LHCN-M2 (cell line): Measurements from ENCODE around the gene CLDN3. TPM values are rescaled to one million over a fixed set of nuclear protein-coding genes. Genes with fewer than 3 reads are reported as not detected.
"Not testable (repeated sequence)": the region's sequence is repeated elsewhere in the genome, so short reads cannot be mapped to it uniquely, and the experiment has no call there.

Source experiments
- DNase-seq: peaks from one replicate; pipeline ENCODE4 v3.0.0-alpha.2; 2012; ENCODE audit warnings: low read depth
- total RNA-seq: library from RNA; depleted of rRNA; stranded (reverse); fragments of >200 nt; gene quantifications from 2 replicates; pipeline ENCODE4 v1.2.3, GENCODE V29; 2014; rRNA removed

Gene CLDN3
- total RNA-seq, 1 experiment from 2014 or later, result not detected

DNA sequence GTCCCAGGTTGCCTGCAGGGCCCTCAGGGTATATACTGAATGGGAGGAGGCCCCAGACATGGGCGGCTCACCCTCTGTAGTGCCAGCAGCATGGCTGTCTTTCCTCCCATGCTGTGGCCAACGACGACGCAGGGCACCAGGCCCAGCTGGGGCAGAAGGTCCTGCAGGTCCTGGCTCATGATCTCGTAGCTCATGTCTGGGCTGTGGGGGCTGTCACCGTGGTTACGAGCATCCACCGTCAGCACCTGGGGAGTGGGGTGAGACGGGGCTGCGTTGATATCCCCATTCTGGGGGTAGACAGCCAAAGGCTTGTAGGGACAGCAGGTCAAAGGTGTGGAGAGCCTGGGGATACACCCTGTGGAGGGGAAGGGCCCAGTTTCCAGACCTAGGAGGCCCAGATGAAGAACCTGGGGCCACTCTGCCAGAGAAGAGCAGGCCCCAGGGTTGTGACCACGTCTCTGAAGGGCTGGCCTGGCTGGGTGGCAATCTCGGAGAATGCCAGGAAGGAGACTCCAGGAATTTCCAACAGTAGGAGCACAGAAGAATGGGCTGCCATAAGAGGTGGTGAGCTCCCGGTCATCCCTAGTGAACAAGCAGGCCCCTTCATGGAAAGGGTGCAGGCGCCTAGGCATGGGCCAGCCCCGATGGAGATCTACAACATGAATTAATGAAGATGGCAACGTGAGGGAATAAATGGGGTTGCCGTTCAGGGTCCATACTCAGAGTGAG lies 32.4 kb downstream of the CLDN3 start:
- DNase-seq, result no peak

DNA sequence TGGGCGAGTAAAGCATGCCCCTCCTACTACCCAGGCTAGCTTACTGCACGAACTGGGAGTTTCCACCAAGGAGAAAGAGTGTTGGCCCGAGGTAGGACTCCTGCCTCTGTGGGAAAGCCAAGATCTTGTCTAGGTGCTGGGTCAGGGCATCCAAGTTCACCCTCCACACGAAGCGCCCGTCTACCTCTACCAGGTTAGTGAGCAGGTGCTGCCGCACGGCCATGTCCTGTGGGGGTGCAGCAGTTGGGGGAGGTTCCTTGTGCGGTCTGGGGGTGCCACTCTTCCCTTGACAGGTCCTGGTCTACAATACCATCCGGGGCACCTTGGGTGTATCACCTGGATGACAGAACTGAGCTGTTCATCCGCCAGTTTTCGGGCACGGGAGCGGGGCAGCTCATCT lies 33.2 kb downstream of the CLDN3 start:
- no peak for DNase-seq

DNA sequence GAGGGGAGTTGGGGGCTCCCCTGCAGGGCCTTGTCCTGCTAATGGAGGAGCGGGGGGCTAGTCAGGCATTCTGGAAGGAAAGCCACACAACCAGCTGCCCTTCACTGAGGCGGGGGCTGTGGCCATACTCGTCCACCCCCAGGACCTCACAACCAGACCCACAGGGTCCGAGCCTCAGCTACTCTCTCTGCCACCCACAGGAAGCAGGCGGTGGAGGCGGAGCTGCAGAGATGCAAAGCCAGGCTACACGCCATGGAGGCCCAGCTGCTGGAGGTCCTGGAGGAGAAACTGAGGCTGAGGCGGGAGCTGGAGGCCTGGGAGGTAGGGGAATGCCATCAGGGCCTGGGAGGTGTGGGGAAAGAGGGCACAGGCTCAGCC lies 34.6 kb downstream of the CLDN3 start:
- DNase-seq, result no peak

DNA sequence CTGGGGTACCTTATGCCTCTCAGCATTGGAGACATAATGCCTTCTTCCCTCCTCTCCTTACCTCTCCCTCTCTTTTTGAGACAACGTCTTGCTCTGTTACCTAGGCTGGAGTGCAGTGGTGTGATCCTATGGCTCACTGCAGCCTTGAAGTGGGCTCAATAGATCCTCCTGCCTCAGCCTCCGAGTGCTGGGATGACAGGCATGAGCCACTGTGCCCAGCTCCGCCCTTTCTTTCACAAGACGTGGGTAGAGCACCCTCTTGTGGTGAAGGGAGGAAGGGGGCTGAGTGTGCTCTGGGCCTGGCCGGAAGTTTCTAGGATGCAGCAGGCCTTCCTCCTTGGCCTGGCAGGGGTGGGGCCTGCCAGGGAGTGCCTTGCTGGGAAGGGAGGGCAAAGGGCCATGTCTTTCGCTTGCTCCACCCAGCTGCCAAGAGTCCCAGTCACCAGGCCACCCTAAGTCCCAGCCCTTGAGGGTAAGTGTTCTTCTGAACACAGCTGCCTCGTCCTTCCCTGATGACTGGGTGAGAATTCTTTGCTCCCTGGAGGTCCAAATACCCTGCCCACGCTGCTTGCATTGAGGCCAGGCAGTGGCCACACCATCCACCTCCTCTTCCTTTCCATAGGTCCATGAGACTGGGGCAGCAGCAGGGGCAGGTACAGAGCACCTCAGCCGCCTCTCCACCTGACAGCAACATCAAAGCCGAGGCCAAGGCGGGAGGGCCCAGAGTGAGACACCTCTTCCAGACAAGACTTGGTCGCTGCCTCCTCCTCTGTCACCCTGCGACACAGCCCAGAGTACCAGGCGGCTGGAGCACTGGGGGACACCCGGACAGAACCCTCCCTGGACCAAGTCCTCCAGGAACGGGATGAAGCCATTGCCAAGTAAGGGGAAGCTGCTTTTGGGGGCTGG lies 35.2 kb downstream of the CLDN3 start:
- DNase-seq, result peak; percentile 90

DNA sequence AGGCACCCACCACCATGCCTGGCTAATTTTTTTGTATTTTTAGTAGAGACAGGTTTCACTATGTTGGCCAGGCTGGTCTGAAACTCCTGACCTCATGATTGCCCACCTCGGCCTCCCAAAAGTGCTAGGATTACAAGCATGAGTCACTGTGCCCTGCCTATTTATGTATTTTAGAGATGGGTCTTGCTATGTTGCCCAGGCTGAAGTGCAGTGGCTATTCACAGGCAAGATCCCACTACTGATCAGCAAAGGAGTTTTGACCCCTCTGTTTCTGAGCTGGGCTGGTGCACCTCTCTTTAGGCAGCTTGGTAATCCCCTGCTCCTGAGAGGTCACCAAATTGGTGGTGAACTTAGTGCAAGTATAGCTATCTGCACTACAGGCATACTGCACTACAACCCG lies 37.7 kb downstream of the CLDN3 start:
- DNase-seq, result no peak

DNA sequence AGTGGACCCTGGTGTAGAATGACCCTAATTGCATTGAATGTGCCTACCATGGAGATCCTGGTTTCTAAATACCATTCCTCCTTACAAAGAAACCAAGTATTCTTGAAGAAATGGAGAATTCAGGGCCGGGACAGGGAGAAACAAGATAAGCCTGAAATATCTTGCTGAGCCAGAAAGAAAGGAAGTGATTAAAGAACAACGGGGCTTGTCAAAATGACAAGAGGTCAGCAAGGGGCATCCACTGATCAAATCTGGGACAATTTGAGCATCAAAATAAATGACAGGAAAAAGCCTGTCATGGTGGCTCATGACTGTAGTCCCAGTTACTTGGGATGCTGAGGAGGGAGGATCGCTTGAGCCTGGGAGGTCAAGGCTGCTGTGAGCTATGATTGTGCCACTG lies 39.6 kb downstream of the CLDN3 start:
- DNase-seq, result no peak

DNA sequence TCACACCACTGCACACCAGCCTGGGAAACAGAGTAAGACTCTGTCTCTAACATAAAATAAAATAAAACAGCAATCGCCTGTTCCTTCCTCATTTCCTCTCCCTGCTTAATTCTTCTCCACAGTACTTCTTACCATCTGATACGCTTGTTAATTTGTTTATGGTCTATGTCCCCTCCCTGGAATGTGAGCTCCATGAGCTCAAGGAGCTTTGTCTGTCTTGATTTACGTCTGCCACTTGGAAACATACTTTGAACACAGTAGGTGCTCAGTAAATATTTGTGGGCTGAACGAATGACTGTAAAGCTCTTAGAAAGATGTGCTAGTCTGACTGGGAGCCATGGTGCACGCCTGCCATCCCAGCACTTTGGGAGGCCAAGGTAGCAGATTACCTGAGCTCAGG lies 41.5 kb downstream of the CLDN3 start:
- no peak for DNase-seq

DNA sequence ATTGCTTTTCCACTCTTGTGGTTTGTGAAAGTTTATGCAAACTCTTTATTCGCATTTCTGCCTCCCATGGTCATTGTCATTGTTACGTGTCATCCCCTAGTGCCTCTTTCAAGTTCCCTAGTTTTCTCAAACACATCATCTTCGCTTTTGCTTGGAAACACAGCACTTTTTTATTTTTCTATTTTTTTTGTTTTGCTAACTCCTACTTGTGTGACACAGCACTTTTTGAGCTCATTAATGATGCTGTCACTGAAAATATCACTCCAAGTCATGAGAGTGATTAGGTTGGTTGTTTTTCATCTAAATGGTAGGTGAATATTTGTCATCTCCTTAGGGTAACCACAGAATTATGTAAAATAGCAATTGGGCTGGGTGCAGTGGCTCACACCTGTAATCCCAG lies 42.1 kb downstream of the CLDN3 start:
- no peak for DNase-seq

DNA sequence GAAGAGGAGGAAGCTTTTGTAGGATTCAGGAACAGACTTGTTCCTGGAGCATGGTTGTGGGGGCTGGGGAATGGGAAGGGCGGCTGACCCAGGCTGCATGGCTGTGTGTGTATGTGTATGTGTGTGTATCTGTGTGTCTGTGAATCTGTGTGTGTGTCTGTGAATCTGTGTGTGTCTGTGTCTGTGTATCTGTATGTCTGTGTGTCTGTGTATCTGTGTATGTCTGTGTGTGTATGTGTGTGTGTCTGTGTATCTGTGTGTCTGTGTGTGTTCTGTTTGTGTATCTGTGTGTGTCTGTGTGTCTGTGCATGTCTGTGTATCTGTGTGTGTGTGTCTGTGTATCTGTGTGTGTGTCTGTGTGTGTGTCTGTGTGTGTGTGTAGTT lies 44.0 kb downstream of the CLDN3 start:
- DNase-seq, result no peak

DNA sequence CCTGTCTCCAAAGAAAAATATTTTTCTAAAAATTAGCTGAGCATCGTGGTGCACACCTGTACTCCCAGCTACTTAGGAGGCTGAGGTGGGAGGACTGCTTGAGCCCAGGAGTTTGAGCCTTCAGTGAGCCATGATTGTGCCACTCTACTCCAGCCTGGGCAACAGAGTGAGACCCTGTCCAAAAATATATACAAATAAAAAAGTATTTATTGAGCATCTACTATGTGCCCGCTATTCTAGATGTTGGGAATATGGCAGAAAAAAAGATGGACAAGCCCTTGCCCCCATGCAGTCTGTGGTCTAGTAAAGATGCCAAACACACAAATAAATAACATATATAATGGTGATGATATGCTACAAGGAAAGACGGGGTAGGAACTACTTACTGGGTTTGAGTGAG lies 46.3 kb downstream of the CLDN3 start:
- DNase-seq, result no peak

DNA sequence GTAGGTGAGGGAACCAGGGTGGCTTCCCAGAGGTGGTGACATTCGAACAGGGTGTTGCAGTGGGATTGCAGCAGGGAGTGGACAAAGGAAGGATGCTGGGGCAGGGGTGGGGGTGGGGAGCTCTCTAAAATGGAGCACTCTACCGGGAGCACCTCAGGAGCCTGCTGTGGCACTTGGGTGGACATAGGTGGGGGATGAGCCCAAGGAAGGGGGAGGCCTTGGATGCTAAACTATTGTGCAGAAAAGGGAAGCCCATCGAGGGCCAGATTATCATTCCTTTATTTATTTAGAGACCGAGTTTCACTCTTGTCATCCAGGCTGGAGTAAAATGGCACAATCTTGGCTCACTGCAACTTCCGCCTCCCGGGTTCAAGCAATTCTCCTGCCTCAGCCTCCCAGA lies 47.3 kb downstream of the CLDN3 start:
- no peak for DNase-seq

DNA sequence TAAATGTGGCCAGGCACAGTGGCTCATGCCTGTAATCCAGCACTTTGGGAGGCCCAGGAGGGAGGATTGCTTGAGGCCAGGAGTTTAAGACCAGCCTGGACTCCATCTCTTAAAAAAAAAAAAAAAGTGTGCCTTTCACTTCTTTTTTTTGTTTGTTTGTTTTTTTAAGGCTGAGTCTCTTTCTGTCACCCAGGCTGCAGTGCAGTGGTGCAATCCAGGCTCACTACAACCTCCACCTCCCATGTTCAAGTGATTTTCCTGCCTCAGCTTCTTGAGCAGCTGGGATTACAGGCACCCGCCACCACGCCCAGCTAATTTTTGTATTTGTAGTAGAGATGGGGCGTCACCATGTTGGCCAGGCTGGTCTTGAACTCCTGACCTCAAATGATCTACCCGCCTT lies 47.9 kb downstream of the CLDN3 start:
- not testable (repeated sequence) for DNase-seq

DNA sequence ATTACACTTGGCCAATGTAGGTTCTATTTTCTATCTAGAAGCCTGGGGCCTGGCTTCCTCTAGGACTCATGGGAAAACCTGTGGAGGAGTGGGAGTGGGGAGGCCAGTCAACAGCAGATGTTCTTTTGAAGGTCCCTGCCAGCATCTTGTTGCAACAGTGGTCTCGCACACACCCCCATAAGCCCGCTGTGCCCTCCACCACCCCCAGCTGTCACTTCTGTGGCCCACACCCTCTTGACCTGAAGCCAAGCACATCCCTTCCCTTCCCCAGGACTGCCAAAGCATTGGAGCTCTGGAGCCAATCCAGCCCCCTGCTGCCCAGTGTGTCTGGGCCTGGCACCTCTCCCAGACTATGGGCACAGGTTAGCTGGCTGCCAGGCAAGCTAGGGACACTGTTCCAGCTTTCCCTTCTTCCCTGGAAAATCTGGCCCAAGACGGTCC lies 48.7 kb downstream of the CLDN3 start:
- DNase-seq, result peak; percentile 88

DNA sequence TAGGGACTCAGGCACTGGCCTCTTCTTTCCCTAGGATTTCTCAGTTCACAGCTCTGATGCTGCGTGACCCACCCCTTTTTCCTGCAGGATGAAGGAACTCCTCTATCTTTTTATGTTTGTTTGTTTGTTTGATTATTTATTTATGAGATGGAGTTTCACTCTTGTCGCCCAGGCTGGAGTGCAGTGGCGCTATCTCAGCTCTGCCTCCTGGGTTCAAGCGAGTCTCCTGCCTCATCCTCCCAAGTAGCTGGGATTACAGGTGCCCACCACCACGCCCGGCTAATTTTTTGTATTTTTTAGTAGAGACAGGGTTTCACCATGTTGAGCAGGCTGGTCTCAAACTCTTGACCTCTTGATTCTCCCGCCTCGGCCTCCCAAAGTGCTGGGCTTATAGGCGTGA lies 49.6 kb downstream of the CLDN3 start:
- DNase-seq, result not testable (repeated sequence)

DNA sequence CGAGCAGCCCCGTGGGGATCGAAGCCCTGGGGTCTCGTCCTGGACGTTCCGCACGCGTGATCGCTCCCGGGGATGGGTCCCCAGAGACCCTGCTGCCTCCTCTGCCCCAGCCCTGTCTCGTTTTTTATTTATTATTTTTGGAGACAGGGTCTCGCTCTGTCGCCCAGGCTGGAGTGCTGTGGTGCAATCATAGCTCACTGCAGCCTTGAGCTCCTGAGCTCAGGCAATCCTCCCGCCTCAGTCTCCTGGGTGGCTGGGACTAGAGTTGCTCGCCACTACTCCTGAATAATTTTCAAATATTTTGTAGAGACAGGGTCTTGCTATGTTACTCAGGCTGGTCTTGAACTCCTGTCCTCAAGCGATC lies 50.3 kb downstream of the CLDN3 start:
- no peak for DNase-seq

Other genes starting within 250 kb of the CLDN3 start
- 97.0 and 110 TPM in 2 replicates for gene BAZ1B, start 248.0 kb downstream of the CLDN3 start, total RNA-seq
- gene BCL7B, start 212.6 kb downstream of the CLDN3 start, total RNA-seq, result 67.7 and 71.0 TPM in 2 replicates
- gene TBL2, start 191.7 kb downstream of the CLDN3 start, total RNA-seq, result 147 and 171 TPM in 2 replicates
- 0.13 and 0.63 TPM in 2 replicates for gene MLXIPL, start 145.7 kb downstream of the CLDN3 start, total RNA-seq
- 6.1 and 6.9 TPM in 2 replicates for gene VPS37D, start 102.4 kb downstream of the CLDN3 start, total RNA-seq
- gene DNAJC30, start 86.8 kb downstream of the CLDN3 start, total RNA-seq, result 3.9 and 5.5 TPM in 2 replicates
- 69.3 and 82.6 TPM in 2 replicates for gene BUD23, start 86.7 kb downstream of the CLDN3 start, total RNA-seq
- 80.0 and 100 TPM in 2 replicates for gene STX1A, start 50.6 kb downstream of the CLDN3 start, total RNA-seq
- gene ABHD11, start 31.5 kb downstream of the CLDN3 start, total RNA-seq, result 34.5 and 40.1 TPM in 2 replicates
- 0.17 and 0.19 TPM in 2 replicates for gene CLDN4, start 60.7 kb upstream of the CLDN3 start, total RNA-seq
- 3.2 and 5.7 TPM in 2 replicates for gene METTL27, start 72.2 kb upstream of the CLDN3 start, total RNA-seq
- not detected in 2 replicates for gene TMEM270, start 90.9 kb upstream of the CLDN3 start, total RNA-seq